Right cardiac atrium (tissue), 5 donors: ENCODE results near the gene ZFPL1. TPM values are rescaled to one million over a fixed set of nuclear protein-coding genes. Genes with fewer than 3 reads are reported as not detected.

Experiments used
- ATAC-seq, 2 donors: fragments of 200-7000 bp; cut with Tn5 transposase; one replicate each; pipeline versions ENCODE4 v1.8.0 to v1.9.1; 2020; ENCODE audit warnings: moderate library complexity in 2 of 2, mild to moderate bottlenecking in 1 of 2
- DNase-seq, 3 donors: peaks; one replicate each; pipeline ENCODE4 v3.0.0-alpha.2; 2020
- H3K27ac ChIP-seq: one replicate; pipeline ENCODE4 v1.5.1; 2013; ENCODE audit warnings: mild to moderate bottlenecking, low read length, control low read depth, moderate library complexity
- H3K27me3 ChIP-seq: one replicate; pipeline ENCODE4 v1.6.1; 2013; ENCODE audit not compliant: control insufficient read depth, insufficient read depth
- H3K4me1 ChIP-seq: one replicate; pipeline ENCODE4 v1.6.1; 2013; ENCODE audit warnings: low read length; ENCODE audit not compliant: control insufficient read depth, insufficient read depth
- H3K4me3 ChIP-seq: one replicate; pipeline ENCODE4 v1.5.1; 2013; ENCODE audit warnings: low read length, control low read depth
- H3K9me3 ChIP-seq: one replicate; pipeline ENCODE4 v1.6.1; 2013; ENCODE audit warnings: low read length; ENCODE audit not compliant: control insufficient read depth
- WGBS: extraction: QIAGEN DNeasy Blood & Tissue Kit; methylation state at CpG from one replicate; pipeline ENCODE4 v1.1.7; 2013; 5-methylcytosine and 5-hydroxymethylcytosine counted together
- intact Hi-C, 4 donors: fragments of 100-400 bp; cut with DNase I; formaldehyde crosslinking; loops; one replicate each; pipeline versions ENCODE4 v1.11.0 to v1.14.0; 2022 to 2023
- polyA plus RNA-seq: library from polyadenylated mRNA; stranded (reverse); fragments of 200-250 nt; gene quantifications from one replicate; pipeline ENCODE4 v1.2.3, GENCODE V29; 2013
- total RNA-seq, 4 donors: library from RNA; stranded (reverse); fragmentation: NEBNext Ultra II Directional; extraction: Animal tissue kit (Norgen Biotek cat#: 25700); gene quantifications; one replicate each; pipeline ENCODE4 v1.2.1, GENCODE V29; 2021
- donor health status: healthy with polysubstance abuse.
- donor health status: DM: no; HTN: yes; CAD: no.
- donor health status: DM: no; HTN: no; CAD: no.
- donor health status: DM: no; HTN: yes; CAD: no; lungs with severe emphysema.
- donor health status: DM: yes; HTN: yes; CAD: no.

Gene ZFPL1
- total and polyA plus RNA-seq, 5 donors: 25.6 to 32.6 (median 26.7) TPM

GRCh38 chr11:65108469-65109123 is 24.6 kb downstream of the ZFPL1 start:
- Histone ChIP-seq H3K4me1 (no peaks in the 10 kb centered on the region), H3K27ac (no peak overlapping the region), H3K9me3 (no peaks in the 10 kb centered on the region), H3K27me3 (no peaks in the 10 kb centered on the region), H3K4me3 (no peak overlapping the region)
- 90% methylated on average over 38 of the region's 38 CpGs for WGBS
- no peak for ATAC-seq
- intact Hi-C loops: no loop called here
- DNase-seq: peak in 2 of 3 donors; percentile 22 to 61

DNA sequence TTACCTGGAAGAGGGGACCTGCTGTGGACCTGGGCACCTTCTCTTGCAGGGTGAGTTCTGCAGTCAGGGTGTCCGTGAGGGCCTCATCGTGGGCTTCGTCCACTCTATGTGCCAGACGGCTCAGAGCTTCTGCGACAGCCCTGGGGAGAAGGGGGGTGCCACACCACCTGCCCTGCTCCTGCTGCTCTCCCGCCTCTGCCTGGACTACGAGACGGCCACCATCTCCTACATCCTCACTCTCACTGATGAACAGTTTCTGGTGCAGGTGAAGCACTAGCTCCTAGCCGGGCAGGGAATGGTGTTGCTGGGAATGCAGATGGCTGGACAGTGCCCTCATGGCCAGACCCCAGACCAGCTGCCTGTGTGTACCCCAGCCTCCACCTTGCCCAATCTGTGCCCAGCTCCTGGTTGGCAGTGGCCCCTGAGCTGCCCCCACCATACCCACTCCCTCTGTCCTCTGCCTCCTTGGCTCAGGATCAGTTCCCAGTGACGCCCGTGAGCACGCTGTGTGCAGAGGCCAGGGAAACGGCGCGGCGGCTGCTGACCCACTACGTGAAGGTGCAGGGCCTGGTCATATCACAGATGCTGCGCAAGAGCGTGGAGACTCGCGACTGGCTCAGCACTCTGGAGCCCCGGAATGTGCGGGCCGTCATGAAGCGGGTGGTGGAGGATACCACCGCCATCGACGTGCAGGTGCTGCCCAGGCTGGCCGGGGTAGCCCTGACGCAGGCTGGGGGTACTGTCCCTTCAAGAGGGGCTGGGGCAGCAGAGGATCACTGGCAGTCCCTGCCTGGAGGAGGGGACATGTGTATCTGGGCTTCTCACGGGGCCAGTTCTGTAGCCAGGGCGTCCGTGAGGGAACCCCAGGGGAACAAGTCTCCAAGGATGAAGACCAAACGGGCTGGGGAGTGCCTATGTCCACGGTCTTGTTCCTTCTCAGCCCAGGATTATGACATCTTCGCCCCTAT is 25.5 kb downstream of the ZFPL1 start:
- DNase-seq (peak in 2 of 3 donors; percentile 60 to 62), ATAC-seq (no peak)
- WGBS: 87% methylated on average over 36 of the region's 36 CpGs
- H3K27ac ChIP-seq: no peak overlapping the region
- intact Hi-C loops: loop anchor here in 2 of 4 donors (10.0 kb wide), 3 partner anchors 85 to 325 kb away; partner anchors contain the start of genes CDC42BPG (in 1 of the 2) and SNX15 (in 1 of the 2)
- no peaks in the 10 kb centered on the region for H3K4me1 ChIP-seq
- no peaks in the 10 kb centered on the region for H3K27me3 ChIP-seq
- H3K4me3 ChIP-seq: no peak overlapping the region
- no peaks in the 10 kb centered on the region for H3K9me3 ChIP-seq

DNA sequence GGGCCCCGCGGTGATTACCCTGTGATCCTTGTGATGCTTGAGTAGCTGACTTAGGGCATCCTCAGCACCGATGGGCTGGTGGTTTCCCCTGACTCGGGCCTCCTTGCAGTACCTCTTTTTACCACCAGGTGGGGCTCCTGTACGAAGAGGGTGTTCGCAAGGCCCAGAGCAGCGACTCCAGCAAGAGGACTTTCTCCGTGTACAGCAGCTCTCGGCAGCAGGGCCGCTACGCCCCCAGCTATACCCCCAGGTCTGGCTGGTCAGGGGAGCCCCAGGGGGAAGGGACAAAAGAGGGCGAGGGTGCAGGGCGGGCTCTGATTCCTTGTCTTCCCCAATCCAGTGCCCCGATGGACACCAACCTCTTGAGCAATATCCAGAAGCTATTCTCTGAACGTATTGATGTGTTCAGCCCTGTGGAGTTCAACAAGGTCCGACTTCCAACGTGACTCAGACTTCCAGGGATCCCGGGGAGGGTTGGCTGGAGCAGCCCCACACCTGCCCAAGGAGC is 26.4 kb downstream of the ZFPL1 start:
- Histone ChIP-seq H3K27ac (no peak overlapping the region), H3K4me1 (no peaks in the 10 kb centered on the region), H3K27me3 (no peaks in the 10 kb centered on the region), H3K9me3 (no peaks in the 10 kb centered on the region), H3K4me3 (no peak overlapping the region)
- intact Hi-C loops: loop anchor here in 2 of 4 donors (10.0 kb wide), 3 partner anchors 86 to 326 kb away; partner anchors contain the start of genes CDC42BPG (in 1 of the 2) and SNX15 (in 1 of the 2)
- WGBS: 13% methylated on average over 18 of the region's 18 CpGs
- DNase-seq (peak; percentile 82 to 94 (median 92)), ATAC-seq (peak; percentile 25 to 39)

DNA sequence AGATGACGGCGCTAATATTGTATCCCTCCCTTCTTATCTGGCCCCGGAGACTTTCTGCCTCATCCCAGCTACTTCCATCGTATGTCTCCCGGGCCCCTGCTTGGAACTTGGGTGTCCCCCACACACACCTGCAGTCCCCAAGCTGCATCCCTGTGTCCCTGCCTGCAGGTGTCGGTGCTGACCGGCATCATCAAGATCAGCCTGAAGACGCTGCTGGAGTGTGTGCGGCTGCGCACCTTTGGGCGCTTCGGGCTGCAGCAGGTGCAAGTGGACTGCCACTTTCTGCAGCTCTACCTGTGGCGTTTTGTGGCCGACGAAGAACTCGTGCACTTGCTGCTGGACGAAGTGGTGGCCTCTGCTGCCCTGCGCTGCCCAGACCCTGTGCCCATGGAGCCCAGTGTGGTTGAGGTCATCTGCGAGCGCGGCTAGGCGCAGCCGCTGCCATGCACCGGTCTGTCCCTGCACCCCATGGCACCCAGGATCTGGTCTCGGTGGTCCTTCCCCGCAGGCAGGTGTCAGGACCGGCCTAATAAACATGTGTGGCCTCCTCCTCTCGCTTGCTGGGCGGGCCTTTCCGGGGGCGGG is 27.2 kb downstream of the ZFPL1 start:
- WGBS: 63% methylated on average over 31 of the region's 31 CpGs

DNA sequence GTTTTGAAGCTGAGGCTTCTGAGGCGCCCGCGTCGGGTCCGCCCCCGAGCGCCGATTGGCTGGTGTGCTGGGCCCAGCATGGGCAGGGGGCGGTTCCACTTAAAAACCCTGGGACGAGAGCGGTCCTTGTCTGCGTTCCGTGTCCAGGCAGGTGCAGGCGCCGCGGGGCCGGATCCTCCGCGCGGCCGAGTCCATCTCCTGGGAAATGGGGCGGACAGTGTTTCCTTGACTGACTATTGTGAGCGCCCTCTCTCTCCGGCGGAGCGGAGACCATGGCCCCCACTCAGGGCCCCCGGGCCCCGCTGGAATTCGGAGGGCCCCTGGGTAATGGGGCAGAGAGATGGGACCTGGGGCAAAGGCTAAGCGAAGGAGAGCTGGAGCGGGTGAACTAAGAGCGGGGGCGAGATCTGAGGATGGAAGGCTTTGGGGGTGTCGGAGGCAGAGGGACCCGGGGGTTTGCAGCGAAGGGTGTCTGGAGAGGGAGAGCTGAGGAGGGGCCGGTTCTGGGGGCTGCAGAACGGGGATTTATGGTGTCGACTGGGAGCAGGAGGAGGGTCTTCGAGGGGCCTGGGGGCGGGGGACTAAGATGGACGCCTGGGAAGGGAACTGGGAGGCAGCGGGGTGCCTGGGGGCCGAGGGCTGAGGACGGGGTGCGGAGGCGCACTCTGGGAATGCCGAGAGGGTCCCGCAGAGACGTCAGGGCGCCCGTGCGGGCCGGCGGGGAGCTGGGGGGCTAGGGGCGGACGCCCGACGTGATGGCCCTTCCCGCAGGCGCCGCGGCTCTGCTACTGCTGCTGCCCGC is 27.9 kb downstream of the ZFPL1 start, which contains the start of gene TM7SF2:
TM7SF2 (plus strand) TSS at position 129 of the 802 bp plus-strand sequence; CDS start at position 273, 144 bp downstream.
- intact Hi-C loops: loop anchor here in 2 of 4 donors (10.0 kb wide), 3 partner anchors 87 to 327 kb away; partner anchors contain the start of genes CDC42BPG (in 1 of the 2) and SNX15 (in 1 of the 2)
- DNase-seq: peak; percentile 97 to 99 (median 98)
- Histone ChIP-seq H3K4me3 (peak within 1 kb of the TSS; percentile 53), H3K4me1 (no peaks in the 10 kb centered on the region), H3K27me3 (no peaks in the 10 kb centered on the region), H3K9me3 (no peaks in the 10 kb centered on the region), H3K27ac (peak within 1 kb of the TSS; percentile 56)
- WGBS: under 1% methylated on average over 64 of the region's 64 CpGs
- peak; percentile 89 for ATAC-seq

More for the DNA sequence above, 27.2 kb downstream of the ZFPL1 start:
- ATAC-seq (peak in 1 of 2 donors; percentile 1), DNase-seq (no peak)
- Histone ChIP-seq H3K9me3 (no peaks in the 10 kb centered on the region), H3K27me3 (no peaks in the 10 kb centered on the region), H3K27ac (no peak overlapping the region), H3K4me3 (no peak overlapping the region), H3K4me1 (no peaks in the 10 kb centered on the region)
- intact Hi-C loops: loop anchor here in 2 of 4 donors (10.0 kb wide), 3 partner anchors 86 to 326 kb away; partner anchors contain the start of genes CDC42BPG (in 1 of the 2) and SNX15 (in 1 of the 2)

GRCh38 chr11:65112546-65113360 is 28.7 kb downstream of the ZFPL1 start:
- intact Hi-C loops: loop anchor here in 2 of 4 donors (10.0 kb wide), 3 partner anchors 88 to 328 kb away; partner anchors contain the start of genes CDC42BPG (in 1 of the 2) and SNX15 (in 1 of the 2)
- H3K4me1 ChIP-seq: no peaks in the 10 kb centered on the region
- peak; percentile 61 to 89 (median 88) for DNase-seq
- H3K27ac ChIP-seq: peak overlapping the region; percentile 56
- peak overlapping the region; percentile 53 for H3K4me3 ChIP-seq
- H3K9me3 ChIP-seq: no peaks in the 10 kb centered on the region
- peak; percentile 46 to 55 for ATAC-seq
- 2% methylated on average over 57 of the region's 57 CpGs for WGBS
- no peaks in the 10 kb centered on the region for H3K27me3 ChIP-seq

GRCh38 chr11:65113361-65113756 is 29.3 kb downstream of the ZFPL1 start:
- H3K27me3 ChIP-seq: no peaks in the 10 kb centered on the region
- H3K9me3 ChIP-seq: no peaks in the 10 kb centered on the region
- no peak overlapping the region for H3K27ac ChIP-seq
- ATAC-seq (no peak), DNase-seq (peak in 2 of 3 donors; percentile 39 to 73)
- intact Hi-C loops: loop anchor here in 2 of 4 donors (10.0 kb wide), 3 partner anchors 89 to 329 kb away; partner anchors contain the start of genes CDC42BPG (in 1 of the 2) and SNX15 (in 1 of the 2)
- H3K4me3 ChIP-seq: peak overlapping the region; percentile 53
- 14% methylated on average over 14 of the region's 14 CpGs for WGBS
- no peaks in the 10 kb centered on the region for H3K4me1 ChIP-seq

DNA sequence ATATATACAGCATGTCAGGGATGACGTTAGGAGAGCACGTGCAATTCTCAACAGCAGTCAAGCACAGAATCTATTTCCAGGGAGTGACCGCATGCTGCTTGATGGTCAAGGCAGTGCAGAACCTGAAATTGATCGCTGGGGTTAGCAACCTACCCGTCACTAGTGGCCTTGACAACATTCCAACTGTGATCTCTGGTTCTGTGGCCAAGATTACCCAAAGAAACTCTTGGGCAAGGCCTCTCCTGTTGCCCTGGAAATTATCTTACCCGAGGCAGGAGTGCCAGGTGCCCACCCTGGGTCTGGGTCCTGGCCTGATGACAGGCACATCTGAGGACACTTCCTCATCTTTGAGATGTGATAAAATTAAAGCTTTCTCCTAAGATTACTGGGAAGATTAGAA is 29.8 kb downstream of the ZFPL1 start:
- DNase-seq (peak in 1 of 3 donors; percentile 18), ATAC-seq (no peak)
- Histone ChIP-seq H3K27ac (no peak overlapping the region), H3K9me3 (no peaks in the 10 kb centered on the region), H3K4me1 (no peaks in the 10 kb centered on the region), H3K4me3 (no peak overlapping the region), H3K27me3 (no peaks in the 10 kb centered on the region)
- intact Hi-C loops: loop anchor here in 2 of 4 donors (10.0 kb wide), 3 partner anchors 89 to 329 kb away; partner anchors contain the start of genes CDC42BPG (in 1 of the 2) and SNX15 (in 1 of the 2)
- 57% methylated on average over 6 of the region's 6 CpGs for WGBS
